CD14-positive monocyte (primary cell): ENCODE data around the gene SNRPA1. TPM values are rescaled to one million over a fixed set of nuclear protein-coding genes. Genes with fewer than 3 reads are reported as not detected.
A peak's percentile ranks its signal among the peaks of the same experiment; 100 is the strongest.

Experiments used
- DNase-seq, 3 donors: peaks; one replicate each; pipeline ENCODE4 v3.0.0-alpha.2; 2011 to 2022
- H2AFZ ChIP-seq: 2 replicates; pipeline ENCODE4 v1.6.0; 2012; ENCODE audit warnings: mild to moderate bottlenecking, low read depth, low read length, inconsistent platforms; ENCODE audit not compliant: insufficient read depth, poor library complexity, severe bottlenecking
- H3K27ac ChIP-seq, 2 donors: 1 replicate in 1 of 2; 2 replicates in 1 of 2; pipeline ENCODE4 v1.5.1; 2012 to 2013; ENCODE audit warnings: low read length in 2 of 2, control low read depth in 1 of 2, inconsistent platforms in 1 of 2, low read depth in 1 of 2, mild to moderate bottlenecking in 1 of 2
- H3K27me3 ChIP-seq, 2 donors: one replicate each; pipeline versions ENCODE4 v1.6.0 to v1.6.1; 2011 to 2013; ENCODE audit warnings: low read length in 2 of 2; ENCODE audit not compliant: control insufficient read depth in 2 of 2, insufficient read depth in 2 of 2
- H3K36me3 ChIP-seq, 2 donors: replicated peaks in 1 of 2; 1 replicate in 1 of 2; 2 replicates in 1 of 2; pipeline versions ENCODE4 v1.5.1 to v1.6.1; 2012 to 2013; ENCODE audit warnings: low read length in 2 of 2, control low read depth in 1 of 2, inconsistent platforms in 1 of 2, mild to moderate bottlenecking in 1 of 2; ENCODE audit not compliant: insufficient read depth in 2 of 2, control insufficient read depth in 1 of 2
- H3K4me1 ChIP-seq, 2 donors: 1 replicate in 1 of 2; 2 replicates in 1 of 2; pipeline versions ENCODE4 v1.5.1 to v1.6.1; 2012 to 2013; ENCODE audit warnings: low read length in 2 of 2, control low read depth in 1 of 2, inconsistent platforms in 1 of 2, mild to moderate bottlenecking in 1 of 2, moderate library complexity in 1 of 2; ENCODE audit not compliant: insufficient read depth in 2 of 2, control insufficient read depth in 1 of 2
- H3K4me2 ChIP-seq: replicated peaks from 2 replicates; pipeline ENCODE3; 2012; ENCODE audit warnings: low read length, moderate library complexity, mild to moderate bottlenecking; ENCODE audit not compliant: poor library complexity, severe bottlenecking; ENCODE audit errors: extremely low read depth
- H3K4me3 ChIP-seq, 3 experiments: fragments of 200-600 bp in 1 of 3; sonication (generic) in 1 of 3; replicated peaks in 1 of 3; 1 replicate in 2 of 3; 2 replicates in 1 of 3; pipeline ENCODE4 v1.5.1; 2011 to 2013; ENCODE audit warnings: low read length in 3 of 3, mild to moderate bottlenecking in 3 of 3, control low read depth in 2 of 3, low read depth in 2 of 3, inconsistent platforms in 1 of 3, moderate library complexity in 1 of 3
- H3K79me2 ChIP-seq: 2 replicates; pipeline ENCODE4 v1.6.0; 2012; ENCODE audit warnings: mild to moderate bottlenecking, control low read depth, inconsistent platforms, low read length, moderate library complexity; ENCODE audit not compliant: insufficient read depth
- H3K9ac ChIP-seq: 2 replicates; pipeline ENCODE4 v1.6.0; 2017; ENCODE audit warnings: low read length, mild to moderate bottlenecking; ENCODE audit not compliant: insufficient read depth, poor library complexity, severe bottlenecking
- H3K9me3 ChIP-seq, 2 donors: replicated peaks in 1 of 2; 1 replicate in 1 of 2; 2 replicates in 1 of 2; pipeline versions ENCODE4 v1.5.1 to v1.6.1; 2012 to 2013; ENCODE audit warnings: low read length in 2 of 2, control low read depth in 1 of 2; ENCODE audit not compliant: control insufficient read depth in 1 of 2, insufficient read depth in 1 of 2
- H4K20me1 ChIP-seq: 2 replicates; pipeline ENCODE4 v1.6.0; 2012; ENCODE audit warnings: mild to moderate bottlenecking, low read length, control low read depth, moderate library complexity; ENCODE audit not compliant: insufficient read depth
- H3K27ac Mint-ChIP-seq, 7 donors: one replicate each; pipeline ENCODE4 v1.8.0; 2020; ENCODE audit warnings: mild to moderate bottlenecking in 7 of 7, mixed read lengths in 7 of 7, moderate library complexity in 6 of 7, inconsistent platforms in 2 of 7
- H3K27me3 Mint-ChIP-seq, 3 donors: one replicate each; pipeline ENCODE4 v1.8.0; 2021 to 2022; ENCODE audit warnings: low read depth in 3 of 3, mild to moderate bottlenecking in 3 of 3, mixed read lengths in 3 of 3, moderate library complexity in 3 of 3, inconsistent platforms in 1 of 3
- H3K36me3 Mint-ChIP-seq, 2 donors: one replicate each; pipeline ENCODE4 v1.8.0; 2020; ENCODE audit warnings: mixed read lengths in 2 of 2, inconsistent platforms in 1 of 2, mild to moderate bottlenecking in 1 of 2
- H3K4me1 Mint-ChIP-seq: one replicate; pipeline ENCODE4 v1.8.0; 2020; ENCODE audit warnings: mild to moderate bottlenecking, mixed read lengths
- H3K4me3 Mint-ChIP-seq, 2 donors: one replicate each; pipeline ENCODE4 v1.8.0; 2020; ENCODE audit warnings: mild to moderate bottlenecking in 2 of 2, mixed read lengths in 2 of 2, moderate library complexity in 1 of 2
- H3K9me3 Mint-ChIP-seq, 7 donors: one replicate each; pipeline ENCODE4 v1.8.0; 2020 to 2022; ENCODE audit warnings: mixed read lengths in 7 of 7, mild to moderate bottlenecking in 6 of 7, moderate library complexity in 6 of 7, inconsistent platforms in 2 of 7
- WGBS: methylation state at CpG from one replicate; pipeline ENCODE4 v1.1.5; 2013; ENCODE audit warnings: missing lambda C conversion rate; ENCODE audit not compliant: insufficient coverage; 5-methylcytosine and 5-hydroxymethylcytosine counted together
- intact Hi-C, 2 donors: fragments of 100-400 bp; cut with micrococcal nuclease; formaldehyde crosslinking; loops; one replicate each; pipeline versions ENCODE4 v1.15.0 to v1.15.1; 2023
- polyA plus RNA-seq, 3 donors: library from polyadenylated mRNA; depleted of rRNA in 1 of 3; unstranded in 2 of 3; stranded (reverse) in 1 of 3; fragments of 300-500 nt in 2 of 3; fragments of >200 nt in 1 of 3; fragmentation: Illumina TruSeq in 2 of 3; gene quantifications; 1 replicate in 2 of 3; 2 replicates in 1 of 3; pipeline ENCODE4 v1.2.3, GENCODE V29; 2012 to 2021
- TF ChIP-seq, protein P1 (sequence below): fragments of 200-600 bp; IDR thresholded peaks from one replicate; pipeline ENCODE4 v1.8.0; 2022; ENCODE audit warnings: antibody characterized with exemption, mild to moderate bottlenecking

SNRPA1 gene
- polyA plus RNA-seq, 3 donors, result 23.8 to 65.5 (median 35.4) TPM

- H3K36me3 ChIP-seq, result peaks cover 53 to 76% of the 10 kb centered on the region in 2 donors
- H3K4me2 ChIP-seq, result no peak overlapping the region
- Mint-ChIP-seq H3K9me3 (peaks cover 0 to 2% (median 0%) of the 10 kb centered on the region in 7 donors), H3K36me3 (peaks cover 68 to 69% of the 10 kb centered on the region in 2 donors), H3K4me3 (no peak overlapping the region), H3K4me1 (peaks cover 13% of the 10 kb centered on the region), H3K27me3 (peaks cover 0 to 4% (median 0%) of the 10 kb centered on the region in 3 donors), H3K27ac (no peak overlapping the region)
- no peaks in the 10 kb centered on the region for H3K27me3 ChIP-seq
- peaks cover 9% of the 10 kb centered on the region for H4K20me1 ChIP-seq
- WGBS, result 100% methylated on average over 6 of the region's 9 CpGs
- H3K4me3 ChIP-seq, result no peak overlapping the region
- peaks cover 12 to 15% of the 10 kb centered on the region in 2 donors for H3K4me1 ChIP-seq
- H3K27ac ChIP-seq, result no peak overlapping the region
- no peak overlapping the region for H2AFZ ChIP-seq
- H3K9ac ChIP-seq, result no peak overlapping the region
- intact Hi-C loops, result loop anchor here (10.0 kb wide), 2 partner anchors 668 to 1538 kb away; partner anchors contain the start of genes ASB7 (in 1 of the 2), LINS1 (in 1 of the 2) and LYSMD4 (in 1 of the 2)
- H3K9me3 ChIP-seq, result no peaks in the 10 kb centered on the region
- TF ChIP-seq, protein P1, sequence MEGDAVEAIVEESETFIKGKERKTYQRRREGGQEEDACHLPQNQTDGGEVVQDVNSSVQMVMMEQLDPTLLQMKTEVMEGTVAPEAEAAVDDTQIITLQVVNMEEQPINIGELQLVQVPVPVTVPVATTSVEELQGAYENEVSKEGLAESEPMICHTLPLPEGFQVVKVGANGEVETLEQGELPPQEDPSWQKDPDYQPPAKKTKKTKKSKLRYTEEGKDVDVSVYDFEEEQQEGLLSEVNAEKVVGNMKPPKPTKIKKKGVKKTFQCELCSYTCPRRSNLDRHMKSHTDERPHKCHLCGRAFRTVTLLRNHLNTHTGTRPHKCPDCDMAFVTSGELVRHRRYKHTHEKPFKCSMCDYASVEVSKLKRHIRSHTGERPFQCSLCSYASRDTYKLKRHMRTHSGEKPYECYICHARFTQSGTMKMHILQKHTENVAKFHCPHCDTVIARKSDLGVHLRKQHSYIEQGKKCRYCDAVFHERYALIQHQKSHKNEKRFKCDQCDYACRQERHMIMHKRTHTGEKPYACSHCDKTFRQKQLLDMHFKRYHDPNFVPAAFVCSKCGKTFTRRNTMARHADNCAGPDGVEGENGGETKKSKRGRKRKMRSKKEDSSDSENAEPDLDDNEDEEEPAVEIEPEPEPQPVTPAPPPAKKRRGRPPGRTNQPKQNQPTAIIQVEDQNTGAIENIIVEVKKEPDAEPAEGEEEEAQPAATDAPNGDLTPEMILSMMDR, result no peak
- no peak for DNase-seq
- H3K79me2 ChIP-seq, result peaks cover 22% of the 10 kb centered on the region
Observed at GRCh38 chr15:101272584-101272983, 22.5 kb downstream of the SNRPA1 start.

- intact Hi-C loops, result loop anchor here (10.0 kb wide), 2 partner anchors 665 to 1535 kb away; partner anchors contain the start of genes ASB7 (in 1 of the 2), LINS1 (in 1 of the 2) and LYSMD4 (in 1 of the 2)
- WGBS, result 95% methylated on average over 11 of the region's 16 CpGs
- no peak overlapping the region for H3K27ac ChIP-seq
- TF ChIP-seq, protein P1, result no peak
- Mint-ChIP-seq H3K9me3 (no peaks in the 10 kb centered on the region), H3K27ac (peak overlapping the region in 2 of 7 donors; percentile 55 to 63), H3K36me3 (peaks cover 57 to 59% of the 10 kb centered on the region in 2 donors), H3K27me3 (peaks cover 5 to 7% (median 7%) of the 10 kb centered on the region in 3 donors), H3K4me1 (no peaks in the 10 kb centered on the region), H3K4me3 (no peak overlapping the region)
- no peak overlapping the region for H3K4me3 ChIP-seq
- no peaks in the 10 kb centered on the region for H3K27me3 ChIP-seq
- H3K79me2 ChIP-seq, result no peaks in the 10 kb centered on the region
- peak in 1 of 3 donors; percentile 33 for DNase-seq
- H3K4me2 ChIP-seq, result no peak overlapping the region
- no peaks in the 10 kb centered on the region for H3K4me1 ChIP-seq
- H3K9me3 ChIP-seq, result no peaks in the 10 kb centered on the region
- no peak overlapping the region for H3K9ac ChIP-seq
- H3K36me3 ChIP-seq, result peaks cover 44 to 63% of the 10 kb centered on the region in 2 donors
- H2AFZ ChIP-seq, result no peak overlapping the region
- peaks cover 4% of the 10 kb centered on the region for H4K20me1 ChIP-seq
Observed at GRCh38 chr15:101269479-101270223, 25.4 kb downstream of the SNRPA1 start.
